Lower lobe of right lung (tissue), 2 donors: ENCODE measurements around the gene PLAU. TPM values are rescaled to one million over a fixed set of nuclear protein-coding genes. Genes with fewer than 3 reads are reported as not detected.
A peak's percentile ranks its signal among the peaks of the same experiment; 100 is the strongest.
"Not testable (repeated sequence)": the region's sequence is repeated elsewhere in the genome, so short reads cannot be mapped to it uniquely, and the experiment has no call there.

Source experiments
- ATAC-seq, 2 donors: fragments of 200-7000 bp; cut with Tn5 transposase; one replicate each; pipeline ENCODE4 v1.9.1; 2020 to 2022; ENCODE audit warnings: mild to moderate bottlenecking in 2 of 2, moderate library complexity in 2 of 2
- DNase-seq: peaks from one replicate; pipeline ENCODE4 v3.0.0-alpha.2; 2020
- H3K27ac ChIP-seq: fragments of 200-600 bp; one replicate; pipeline ENCODE4 v1.8.0; 2022
- H3K27me3 ChIP-seq: fragments of 200-600 bp; one replicate; pipeline ENCODE4 v1.8.0; 2022; ENCODE audit warnings: low read depth
- H3K36me3 ChIP-seq: fragments of 200-600 bp; one replicate; pipeline ENCODE4 v1.8.0; 2022; ENCODE audit warnings: mild to moderate bottlenecking
- H3K4me1 ChIP-seq: fragments of 200-600 bp; one replicate; pipeline ENCODE4 v1.8.0; 2022
- H3K4me3 ChIP-seq: fragments of 200-600 bp; one replicate; pipeline ENCODE4 v1.8.0; 2022; ENCODE audit warnings: mild to moderate bottlenecking
- H3K9me3 ChIP-seq: fragments of 200-600 bp; one replicate; pipeline ENCODE4 v1.8.0; 2022
- intact Hi-C: fragments of 100-400 bp; cut with DNase I; formaldehyde crosslinking; loops from one replicate; pipeline ENCODE4 v1.11.0; 2022
- total RNA-seq: library from RNA; stranded (reverse); fragmentation: NEBNext Ultra II Directional; extraction: Animal tissue kit (Norgen Biotek cat#: 25700); gene quantifications from one replicate; pipeline ENCODE4 v1.2.1, GENCODE V29; 2021
- TF ChIP-seq, protein P1 (sequence below): fragments of 200-600 bp; IDR thresholded peaks from one replicate; pipeline ENCODE4 v1.8.0; 2022; ENCODE audit warnings: antibody characterized with exemption, mild to moderate bottlenecking
- donor health status: DM: no; HTN: yes; CAD: no; lungs with severe emphysema.

Gene PLAU
- total RNA-seq, 1 donor from 2014 or later: 29.0 TPM

DNA sequence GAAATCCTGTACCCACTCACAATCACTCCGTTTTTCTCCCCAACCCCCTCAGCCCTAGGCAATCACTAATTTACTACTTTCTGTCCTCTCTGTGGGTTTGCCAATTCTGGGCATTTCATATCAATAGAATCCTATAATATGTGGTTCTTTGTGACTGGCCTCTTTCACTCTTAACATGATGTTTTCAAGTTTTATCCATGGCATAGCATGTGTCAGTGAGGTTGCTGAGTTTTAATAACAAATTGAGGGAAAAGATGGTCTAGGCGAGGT, 11.9 kb downstream of the PLAU start:
- no peak for DNase-seq
- no peak overlapping the region for H3K4me3 ChIP-seq
- ATAC-seq: no peak
- no peaks in the 10 kb centered on the region for H3K36me3 ChIP-seq
- no peak overlapping the region for H3K27ac ChIP-seq
- intact Hi-C loops: no loop called here
- no peaks in the 10 kb centered on the region for H3K9me3 ChIP-seq
- H3K27me3 ChIP-seq: no peaks in the 10 kb centered on the region
- TF ChIP-seq, protein P1, sequence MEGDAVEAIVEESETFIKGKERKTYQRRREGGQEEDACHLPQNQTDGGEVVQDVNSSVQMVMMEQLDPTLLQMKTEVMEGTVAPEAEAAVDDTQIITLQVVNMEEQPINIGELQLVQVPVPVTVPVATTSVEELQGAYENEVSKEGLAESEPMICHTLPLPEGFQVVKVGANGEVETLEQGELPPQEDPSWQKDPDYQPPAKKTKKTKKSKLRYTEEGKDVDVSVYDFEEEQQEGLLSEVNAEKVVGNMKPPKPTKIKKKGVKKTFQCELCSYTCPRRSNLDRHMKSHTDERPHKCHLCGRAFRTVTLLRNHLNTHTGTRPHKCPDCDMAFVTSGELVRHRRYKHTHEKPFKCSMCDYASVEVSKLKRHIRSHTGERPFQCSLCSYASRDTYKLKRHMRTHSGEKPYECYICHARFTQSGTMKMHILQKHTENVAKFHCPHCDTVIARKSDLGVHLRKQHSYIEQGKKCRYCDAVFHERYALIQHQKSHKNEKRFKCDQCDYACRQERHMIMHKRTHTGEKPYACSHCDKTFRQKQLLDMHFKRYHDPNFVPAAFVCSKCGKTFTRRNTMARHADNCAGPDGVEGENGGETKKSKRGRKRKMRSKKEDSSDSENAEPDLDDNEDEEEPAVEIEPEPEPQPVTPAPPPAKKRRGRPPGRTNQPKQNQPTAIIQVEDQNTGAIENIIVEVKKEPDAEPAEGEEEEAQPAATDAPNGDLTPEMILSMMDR: no peak
- peaks cover 14% of the 10 kb centered on the region for H3K4me1 ChIP-seq

DNA sequence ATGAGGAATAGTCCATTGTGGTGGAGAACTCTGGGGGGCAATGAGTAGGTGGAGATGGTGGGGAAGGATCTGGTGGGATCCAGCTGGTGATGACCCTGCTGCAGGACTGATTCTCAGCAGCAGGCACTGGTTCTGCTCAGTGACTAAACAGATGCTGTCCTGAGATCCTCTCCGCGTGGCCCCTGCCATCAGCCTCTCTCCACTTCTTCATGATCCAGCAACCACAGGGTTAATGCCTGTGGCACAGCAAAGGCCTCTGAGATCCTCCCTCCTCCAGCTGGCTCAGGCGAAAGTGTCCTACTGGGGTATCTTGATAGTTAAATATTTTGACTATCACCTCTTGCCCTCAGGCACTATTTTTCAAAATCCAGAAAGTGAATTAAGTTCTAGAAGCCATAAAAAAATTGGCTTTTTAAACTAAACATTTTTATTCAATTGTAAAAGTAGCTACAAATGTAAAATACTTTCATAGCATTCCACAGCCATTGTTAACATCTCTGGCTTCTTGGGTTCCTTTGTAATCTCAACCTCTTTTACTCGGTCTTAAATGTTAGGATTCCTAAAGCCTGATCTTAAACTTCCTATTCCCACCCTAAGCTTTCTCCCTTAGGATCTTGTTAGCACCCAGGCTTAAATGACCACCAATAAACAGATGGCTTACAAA, 13.1 kb downstream of the PLAU start:
- peaks cover 14% of the 10 kb centered on the region for H3K4me1 ChIP-seq
- H3K9me3 ChIP-seq: no peaks in the 10 kb centered on the region
- ATAC-seq: no peak
- no peak for DNase-seq
- H3K27ac ChIP-seq: no peak overlapping the region
- no peak overlapping the region for H3K4me3 ChIP-seq
- intact Hi-C loops: no loop called here
- TF ChIP-seq, protein P1: no peak
- H3K36me3 ChIP-seq: no peaks in the 10 kb centered on the region
- no peaks in the 10 kb centered on the region for H3K27me3 ChIP-seq

DNA sequence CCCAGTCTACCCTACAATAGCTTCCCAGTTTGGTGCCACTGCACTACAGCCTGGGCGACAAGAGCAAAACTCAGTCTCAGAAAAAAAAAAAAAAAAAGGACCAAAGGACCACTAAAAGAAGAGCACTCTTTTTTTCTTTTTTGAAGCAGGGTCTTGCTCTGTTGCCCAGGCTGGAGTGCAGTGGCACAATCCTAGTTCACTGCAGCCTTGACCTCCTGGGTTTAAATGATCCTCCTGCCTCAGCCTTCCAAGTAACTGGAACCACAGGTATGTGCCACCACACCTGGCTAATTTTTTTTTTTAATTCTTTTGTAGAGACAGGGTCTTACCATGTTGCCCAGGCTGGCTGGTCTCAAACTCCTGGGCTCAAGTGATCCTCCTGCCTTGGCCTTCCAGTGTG, 14.0 kb downstream of the PLAU start:
- no peak for DNase-seq
- peaks cover 9% of the 10 kb centered on the region for H3K4me1 ChIP-seq
- H3K4me3 ChIP-seq: no peak overlapping the region

DNA sequence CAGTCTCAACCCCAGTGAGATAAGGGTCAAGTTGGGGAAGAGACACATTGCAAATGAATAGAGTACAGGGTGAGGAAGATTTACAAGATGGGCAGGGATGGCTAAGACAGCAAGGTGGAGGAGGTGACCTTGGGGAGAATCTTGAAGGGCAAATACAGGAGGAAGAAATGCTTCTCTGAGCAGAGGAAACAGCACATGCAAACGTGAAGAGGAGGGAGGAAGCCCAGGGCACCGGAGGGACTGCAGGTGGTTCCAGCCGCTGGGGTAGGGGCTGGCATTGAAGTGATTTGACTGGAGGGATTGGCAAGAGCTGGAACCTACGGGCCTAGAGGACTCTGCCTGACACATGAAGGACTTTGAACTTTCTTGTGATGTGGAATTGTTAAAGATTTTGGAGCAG, 14.6 kb downstream of the PLAU start:
- Histone ChIP-seq H3K4me3 (no peak overlapping the region), H3K9me3 (no peaks in the 10 kb centered on the region), H3K27ac (no peak overlapping the region), H3K4me1 (peaks cover 4% of the 10 kb centered on the region), H3K27me3 (no peaks in the 10 kb centered on the region), H3K36me3 (no peaks in the 10 kb centered on the region)
- TF ChIP-seq, protein P1: no peak
- intact Hi-C loops: no loop called here
- ATAC-seq: no peak
- DNase-seq: no peak

More for the DNA sequence above, 14.0 kb downstream of the PLAU start:
- Histone ChIP-seq H3K27me3 (no peaks in the 10 kb centered on the region), H3K27ac (no peak overlapping the region), H3K36me3 (no peaks in the 10 kb centered on the region), H3K9me3 (no peaks in the 10 kb centered on the region)
- TF ChIP-seq, protein P1: no peak
- no peak for ATAC-seq
- intact Hi-C loops: no loop called here

DNA sequence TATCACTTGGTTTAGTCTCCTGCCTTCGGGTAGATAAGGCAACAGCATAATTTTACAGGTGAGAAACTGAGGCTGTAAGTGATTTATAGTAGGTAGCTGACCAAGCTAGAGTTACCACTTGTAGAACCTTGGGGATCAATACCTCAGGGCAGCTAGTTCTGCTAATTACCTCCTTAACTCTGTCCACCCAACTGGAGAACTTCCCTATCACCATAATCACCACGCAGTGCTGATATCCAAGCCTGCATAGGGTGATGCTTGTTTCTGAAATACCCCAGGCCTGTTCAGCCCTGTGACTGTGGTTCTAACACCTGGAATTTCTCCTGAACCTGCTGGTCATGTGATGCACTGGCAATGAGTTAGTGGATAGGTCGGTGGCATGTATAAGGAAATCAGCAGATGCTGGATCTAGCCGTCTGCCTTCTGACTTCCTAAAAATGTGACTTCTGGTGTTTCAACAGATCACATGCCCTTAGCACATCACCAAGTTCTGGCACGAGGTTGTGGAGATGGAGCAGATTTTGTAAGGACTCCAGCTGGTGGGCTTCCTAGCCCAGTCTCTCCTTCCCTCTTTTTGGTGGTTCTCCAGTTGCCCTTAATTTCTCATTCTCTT, 15.3 kb downstream of the PLAU start:
- intact Hi-C loops: no loop called here
- no peak overlapping the region for H3K27ac ChIP-seq
- ATAC-seq: peak; percentile 47 to 73
- H3K27me3 ChIP-seq: no peaks in the 10 kb centered on the region
- no peak for DNase-seq
- no peak overlapping the region for H3K4me3 ChIP-seq
- H3K4me1 ChIP-seq: peaks cover 4% of the 10 kb centered on the region
- no peaks in the 10 kb centered on the region for H3K36me3 ChIP-seq
- H3K9me3 ChIP-seq: no peaks in the 10 kb centered on the region
- TF ChIP-seq, protein P1: no peak

DNA sequence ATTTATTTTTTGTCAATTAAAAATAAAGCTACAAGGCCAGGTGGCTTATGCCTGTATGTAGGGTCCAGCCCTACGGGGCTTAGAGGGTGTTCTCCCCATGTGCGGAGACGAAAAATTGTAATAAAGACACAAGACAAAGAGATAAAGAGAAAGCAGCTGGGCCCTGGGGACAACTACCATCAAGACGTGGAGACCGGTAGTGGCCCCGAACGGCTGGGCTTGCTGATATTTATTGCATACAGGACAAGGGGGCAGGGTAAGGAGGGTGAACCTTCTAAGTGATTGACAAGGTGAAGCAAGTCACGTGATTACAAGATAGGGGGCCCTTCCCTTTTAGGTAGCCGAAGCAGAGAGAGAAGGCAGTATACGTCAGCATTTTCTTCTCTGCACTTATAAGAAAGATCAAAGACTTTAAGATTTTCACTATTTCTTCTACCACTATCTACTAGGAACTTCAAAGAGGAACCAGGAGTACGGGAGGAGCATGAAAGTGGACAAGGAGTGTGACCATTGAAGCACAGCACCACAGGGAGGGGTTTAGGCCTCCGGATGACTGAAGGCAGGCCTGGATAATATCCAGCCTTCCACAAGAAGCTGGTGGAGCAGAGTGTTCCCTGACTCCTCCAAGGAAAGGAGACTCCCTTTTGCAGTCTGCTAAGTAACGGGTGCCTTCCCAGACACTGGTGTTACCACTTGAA, 19.8 kb downstream of the PLAU start:
- H3K27ac ChIP-seq, H3K9me3 ChIP-seq, DNase-seq, ATAC-seq, H3K4me3 ChIP-seq, H3K36me3 ChIP-seq, H3K27me3 ChIP-seq: not testable (repeated sequence)
- intact Hi-C loops: loop anchor here (10.0 kb wide), 1 partner anchor 46 kb away; no protein-coding TSS in a partner anchor
- H3K4me1 ChIP-seq: peaks cover 15% of the 10 kb centered on the region
